Measurements from ENCODE around the gene TSPEAR.
"Not testable (repeated sequence)": the region's sequence is repeated elsewhere in the genome, so short reads cannot be mapped to it uniquely, and the experiment has no call there.

The TSPEAR gene

DNA sequence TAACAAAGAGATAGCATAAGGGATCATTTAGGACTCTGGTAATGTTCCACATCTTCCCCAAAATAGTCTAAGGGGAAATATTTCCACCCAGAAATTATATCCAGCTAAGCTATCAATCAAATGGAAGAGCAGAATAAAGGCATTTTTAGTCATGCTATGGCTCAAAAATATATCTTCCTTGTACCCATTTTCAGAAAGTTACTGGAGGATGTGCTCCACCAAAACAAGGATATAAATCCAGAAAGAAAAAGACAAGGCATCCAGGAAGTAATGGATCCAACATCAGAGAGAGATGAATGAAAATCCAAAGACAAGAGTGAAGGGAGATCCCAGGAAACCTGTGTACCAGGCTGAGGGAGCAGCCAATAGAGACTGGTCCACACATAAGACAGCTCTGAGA is 102.2 kb downstream of the TSPEAR start:
- Histone ChIP-seq H3K36me3 (no peaks in the 10 kb centered on the region), H3K4me3 (ENCODE audit: low read depth, low read length) (no peak overlapping the region), H3K9me3 (no peaks in the 10 kb centered on the region), H3K27me3 (no peaks in the 10 kb centered on the region), H3K4me1 (no peaks in the 10 kb centered on the region)
- DNase-seq: no peak
- TF ChIP-seq, protein P1, sequence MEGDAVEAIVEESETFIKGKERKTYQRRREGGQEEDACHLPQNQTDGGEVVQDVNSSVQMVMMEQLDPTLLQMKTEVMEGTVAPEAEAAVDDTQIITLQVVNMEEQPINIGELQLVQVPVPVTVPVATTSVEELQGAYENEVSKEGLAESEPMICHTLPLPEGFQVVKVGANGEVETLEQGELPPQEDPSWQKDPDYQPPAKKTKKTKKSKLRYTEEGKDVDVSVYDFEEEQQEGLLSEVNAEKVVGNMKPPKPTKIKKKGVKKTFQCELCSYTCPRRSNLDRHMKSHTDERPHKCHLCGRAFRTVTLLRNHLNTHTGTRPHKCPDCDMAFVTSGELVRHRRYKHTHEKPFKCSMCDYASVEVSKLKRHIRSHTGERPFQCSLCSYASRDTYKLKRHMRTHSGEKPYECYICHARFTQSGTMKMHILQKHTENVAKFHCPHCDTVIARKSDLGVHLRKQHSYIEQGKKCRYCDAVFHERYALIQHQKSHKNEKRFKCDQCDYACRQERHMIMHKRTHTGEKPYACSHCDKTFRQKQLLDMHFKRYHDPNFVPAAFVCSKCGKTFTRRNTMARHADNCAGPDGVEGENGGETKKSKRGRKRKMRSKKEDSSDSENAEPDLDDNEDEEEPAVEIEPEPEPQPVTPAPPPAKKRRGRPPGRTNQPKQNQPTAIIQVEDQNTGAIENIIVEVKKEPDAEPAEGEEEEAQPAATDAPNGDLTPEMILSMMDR (IDR thresholded peaks at IDR 0.05; ENCODE audit: low read depth, low read length): no peak

DNA sequence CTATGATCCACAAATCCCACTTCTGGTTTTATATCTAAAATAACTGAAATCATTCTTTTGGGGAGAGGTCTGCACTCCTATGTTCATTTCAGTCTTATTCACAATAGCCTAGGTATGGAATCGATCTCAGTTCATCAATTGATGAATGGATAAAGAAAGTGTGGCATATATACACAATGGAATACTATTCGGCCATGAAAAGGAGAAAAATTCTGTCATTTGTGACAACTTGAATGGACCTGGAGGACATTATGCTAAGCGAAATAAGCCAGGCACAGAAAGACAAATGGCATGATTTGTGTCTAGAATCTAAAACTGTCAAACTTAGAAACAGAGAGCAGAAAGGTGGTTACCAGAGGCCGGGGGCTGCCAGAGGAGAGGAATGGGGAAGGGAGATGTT is 104.9 kb downstream of the TSPEAR start:
- Histone ChIP-seq H3K4me3 (ENCODE audit: low read depth, low read length) (no peak overlapping the region), H3K36me3 (no peaks in the 10 kb centered on the region), H3K9me3 (no peaks in the 10 kb centered on the region), H3K27me3 (peaks cover 9% of the 10 kb centered on the region), H3K4me1 (no peaks in the 10 kb centered on the region)
- no peak for DNase-seq
- TF ChIP-seq, protein P1 (IDR thresholded peaks at IDR 0.05; ENCODE audit: low read depth, low read length): no peak

DNA sequence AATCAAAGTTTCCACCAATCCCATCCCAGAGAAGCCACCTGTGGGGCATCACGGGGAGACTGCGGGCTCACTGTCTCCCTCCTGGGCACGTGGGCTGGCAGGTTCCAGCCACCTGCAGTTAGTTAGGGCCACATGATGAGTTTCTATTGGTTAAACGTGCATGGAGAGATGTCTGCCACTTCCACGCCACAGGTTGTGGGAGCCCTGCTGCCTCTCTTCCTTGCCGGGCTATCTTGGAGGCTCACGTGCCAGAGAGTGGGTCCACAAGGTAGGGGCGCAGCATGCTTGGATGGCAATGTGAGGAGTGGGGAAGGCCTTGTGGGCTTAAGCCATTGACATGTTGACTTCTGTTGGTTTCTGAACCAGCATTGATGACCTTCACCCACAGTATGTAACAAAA is 107.5 kb downstream of the TSPEAR start:
- no peaks in the 10 kb centered on the region for H3K36me3 ChIP-seq
- TF ChIP-seq, protein P1 (IDR thresholded peaks at IDR 0.05; ENCODE audit: low read depth, low read length): no peak
- no peaks in the 10 kb centered on the region for H3K9me3 ChIP-seq
- peaks cover 24% of the 10 kb centered on the region for H3K27me3 ChIP-seq
- H3K4me1 ChIP-seq: no peaks in the 10 kb centered on the region
- H3K4me3 ChIP-seq (ENCODE audit: low read depth, low read length): no peak overlapping the region
- DNase-seq: no peak

DNA sequence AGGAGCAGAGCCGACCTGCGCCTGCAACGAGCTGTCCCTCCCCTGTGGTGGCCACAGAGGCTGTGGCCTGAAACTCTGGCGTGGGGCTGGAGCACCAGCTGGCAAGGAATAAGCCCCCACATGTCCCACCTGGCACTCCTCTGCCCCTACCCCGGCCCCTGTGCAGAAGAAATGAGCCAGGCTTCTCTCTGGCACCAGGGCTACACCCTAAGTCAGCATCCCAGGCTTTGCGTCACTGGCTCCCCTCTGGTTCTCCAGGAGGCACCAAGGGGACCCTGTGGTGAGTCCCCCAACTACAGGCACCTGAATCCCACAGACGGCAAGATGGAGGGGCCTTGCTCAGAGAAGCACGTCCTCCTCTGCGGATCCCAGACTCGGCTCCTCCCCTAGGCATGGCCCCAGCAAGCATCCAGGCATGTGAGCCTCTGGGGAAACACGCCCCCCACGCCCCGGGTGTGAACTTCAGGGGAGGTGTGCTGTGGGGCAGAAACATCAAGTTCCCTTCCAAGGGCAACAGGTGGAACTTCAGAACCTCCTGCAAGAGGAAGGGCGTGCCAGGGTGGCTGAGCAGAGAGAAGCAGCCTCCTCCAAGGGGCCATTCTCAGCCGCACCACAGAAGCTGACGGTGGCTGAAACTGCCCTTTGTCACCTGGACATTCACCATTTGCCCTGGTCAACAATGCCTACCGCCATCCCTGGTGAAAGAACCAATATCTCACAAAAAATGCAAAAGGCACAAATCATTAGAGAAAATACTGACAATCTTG is 108.1 kb downstream of the TSPEAR start:
- TF ChIP-seq, protein P1 (IDR thresholded peaks at IDR 0.05; ENCODE audit: low read depth, low read length): no peak
- H3K4me3 ChIP-seq (ENCODE audit: low read depth, low read length): no peak overlapping the region
- no peaks in the 10 kb centered on the region for H3K9me3 ChIP-seq
- H3K36me3 ChIP-seq: no peaks in the 10 kb centered on the region
- DNase-seq: no peak
- H3K4me1 ChIP-seq: no peaks in the 10 kb centered on the region
- H3K27me3 ChIP-seq: peaks cover 26% of the 10 kb centered on the region

DNA sequence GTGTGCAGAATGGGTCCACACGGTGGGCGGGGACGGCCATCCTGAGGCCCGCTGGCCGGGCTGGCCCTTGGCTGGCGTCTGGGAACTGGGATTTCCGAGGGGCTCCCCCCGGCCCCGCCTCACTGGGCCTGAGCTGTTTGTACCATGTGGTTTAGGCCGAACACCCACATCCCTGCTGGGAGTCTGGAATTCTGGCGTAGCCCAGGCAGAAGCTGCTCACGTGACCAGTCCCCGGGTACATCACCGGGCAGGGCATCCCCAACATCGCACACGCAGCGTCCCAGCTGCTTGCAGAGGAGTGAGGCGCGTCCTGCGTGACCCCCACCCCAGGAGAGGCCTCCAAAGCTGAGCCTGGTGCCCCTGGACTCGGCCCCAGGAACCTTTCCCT is 108.9 kb downstream of the TSPEAR start:
- H3K4me3 ChIP-seq (ENCODE audit: low read depth, low read length): no peak overlapping the region
- DNase-seq: no peak
- peaks cover 34% of the 10 kb centered on the region for H3K27me3 ChIP-seq
- TF ChIP-seq, protein P1 (IDR thresholded peaks at IDR 0.05; ENCODE audit: low read depth, low read length): no peak
- H3K9me3 ChIP-seq: no peaks in the 10 kb centered on the region
- no peaks in the 10 kb centered on the region for H3K36me3 ChIP-seq
- H3K4me1 ChIP-seq: no peaks in the 10 kb centered on the region

DNA sequence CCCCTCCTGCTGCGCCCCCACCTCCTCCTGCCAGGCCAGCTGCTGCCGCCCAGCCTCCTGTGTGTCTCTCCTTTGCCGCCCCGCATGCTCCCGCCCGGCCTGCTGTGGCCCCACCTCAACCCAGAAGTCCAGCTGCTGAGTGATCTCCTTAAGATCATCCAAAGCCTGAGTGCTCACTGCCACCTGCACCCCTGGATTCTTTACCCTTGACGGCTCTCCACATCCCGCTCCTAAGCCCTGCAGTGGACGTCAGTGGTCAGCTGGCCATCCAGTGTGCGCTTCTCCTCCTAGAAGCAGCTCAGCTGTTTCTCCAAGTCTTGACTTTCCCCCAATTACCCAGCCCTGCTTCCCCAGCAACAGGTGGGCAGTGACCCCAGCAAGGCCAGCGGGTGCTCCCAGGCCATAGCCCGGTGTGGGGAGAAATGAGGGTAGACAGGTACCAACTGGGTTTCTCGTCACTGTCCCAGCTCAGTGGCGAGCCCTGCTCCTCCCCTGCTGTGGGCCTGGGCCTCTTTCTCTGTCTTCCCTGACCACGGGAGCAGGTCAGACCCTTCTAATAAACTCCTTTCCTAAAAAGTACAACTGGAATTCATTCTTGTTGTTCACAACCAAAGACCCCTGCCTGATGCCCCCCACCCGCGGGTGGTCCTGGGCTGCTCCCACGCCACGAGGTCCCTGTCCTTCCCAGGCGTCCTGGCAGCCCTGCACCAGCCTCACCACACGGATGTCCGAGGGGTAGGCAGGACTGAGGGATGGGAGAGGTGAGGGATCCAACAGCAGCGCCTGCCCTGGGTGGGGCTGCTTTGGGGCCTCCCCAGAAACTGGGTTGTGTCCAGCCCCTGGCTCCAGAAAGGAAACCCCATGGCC is 109.5 kb downstream of the TSPEAR start:
- DNase-seq: no peak
- TF ChIP-seq, protein P1 (IDR thresholded peaks at IDR 0.05; ENCODE audit: low read depth, low read length): no peak
- H3K4me3 ChIP-seq (ENCODE audit: low read depth, low read length): no peak overlapping the region
- H3K36me3 ChIP-seq: no peaks in the 10 kb centered on the region
- no peaks in the 10 kb centered on the region for H3K9me3 ChIP-seq
- peaks cover 35% of the 10 kb centered on the region for H3K27me3 ChIP-seq
- no peaks in the 10 kb centered on the region for H3K4me1 ChIP-seq

DNA sequence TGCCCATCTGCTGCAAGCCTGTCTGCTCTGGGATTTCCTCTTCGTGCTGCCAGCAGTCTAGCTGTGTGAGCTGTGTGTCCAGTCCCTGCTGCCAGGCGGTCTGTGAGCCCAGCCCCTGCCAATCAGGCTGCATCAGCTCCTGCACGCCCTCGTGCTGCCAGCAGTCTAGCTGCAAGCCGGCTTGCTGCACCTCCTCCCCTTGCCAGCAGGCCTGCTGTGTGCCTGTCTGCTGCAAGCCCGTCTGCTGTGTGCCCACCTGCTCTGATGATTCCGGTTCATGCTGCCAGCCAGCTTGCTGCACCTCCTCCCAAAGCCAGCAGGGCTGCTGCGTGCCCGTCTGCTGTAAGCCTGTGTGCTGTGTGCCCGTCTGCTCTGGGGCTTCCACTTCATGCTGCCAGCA is 110.3 kb downstream of the TSPEAR start:
- H3K36me3 ChIP-seq; H3K4me1 ChIP-seq; H3K9me3 ChIP-seq; DNase-seq; H3K4me3 ChIP-seq (ENCODE audit: low read depth, low read length): not testable (repeated sequence)
- H3K27me3 ChIP-seq: peaks cover 39% of the 10 kb centered on the region

DNA sequence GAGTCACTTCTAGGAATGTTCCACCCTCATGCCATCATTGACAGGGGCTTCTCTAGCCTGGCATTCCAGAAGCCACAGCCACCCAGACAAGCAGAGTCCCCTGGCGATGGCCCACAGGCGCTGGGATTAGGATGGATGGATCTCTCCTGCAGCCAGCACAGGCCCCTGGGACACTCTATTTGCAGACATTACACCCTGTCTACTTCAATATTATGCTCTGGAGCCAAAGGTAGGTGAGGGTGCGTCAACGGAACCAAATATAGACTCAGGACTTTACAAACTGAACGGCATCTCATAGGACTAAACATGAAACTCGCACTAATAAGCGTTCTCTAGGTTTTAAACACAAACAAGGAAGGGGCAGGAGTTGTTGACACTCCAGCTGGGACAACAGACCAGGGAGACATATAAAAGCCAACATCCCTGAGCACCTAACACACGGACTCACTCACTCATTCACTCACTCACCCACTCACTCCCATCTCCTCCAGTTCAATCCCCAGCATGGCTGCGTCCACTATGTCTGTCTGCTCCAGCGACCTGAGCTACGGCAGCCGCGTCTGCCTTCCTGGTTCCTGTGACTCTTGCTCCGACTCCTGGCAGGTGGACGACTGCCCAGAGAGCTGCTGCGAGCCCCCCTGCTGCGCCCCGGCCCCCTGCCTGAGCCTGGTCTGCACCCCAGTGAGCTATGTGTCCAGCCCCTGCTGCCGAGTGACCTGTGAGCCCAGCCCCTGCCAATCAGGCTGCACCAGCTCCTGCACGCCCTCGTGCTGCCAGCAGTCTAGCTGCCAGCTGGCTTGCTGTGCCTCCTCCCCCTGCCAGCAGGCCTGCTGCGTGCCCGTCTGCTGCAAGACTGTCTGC is 111.0 kb downstream of the TSPEAR start, which contains the start of gene KRTAP10-7:
KRTAP10-7 (plus strand) TSS at position 480 of the 861 bp plus-strand sequence; CDS start at position 505, 25 bp downstream.
- not testable (repeated sequence) for H3K4me3 ChIP-seq (ENCODE audit: low read depth, low read length); H3K9me3 ChIP-seq; DNase-seq; H3K36me3 ChIP-seq; H3K4me1 ChIP-seq
- peaks cover 44% of the 10 kb centered on the region for H3K27me3 ChIP-seq
